HEK293 (cell line): ENCODE measurements around the gene CTIF.

Experiments
- CTCF ChIA-PET: fragments of 350-600 bp; formaldehyde crosslinking; extraction: SDS; loops from one replicate; lab custom pipeline; 2021; ENCODE audit warnings: antibody characterized with exemption; lab: Yijun Ruan, JAX
- POLR2A ChIA-PET: fragments of 300-600 bp; formaldehyde crosslinking; extraction: SDS; loops from one replicate; lab custom pipeline; 2020; ENCODE audit warnings: antibody characterized with exemption, inconsistent platforms; lab: Yijun Ruan, JAX
- H3K27ac ChIP-seq: fragments of 200-500 bp; sonication (Bioruptor generic); 2 replicates; pipeline ENCODE4 v1.5.1; 2014; ENCODE audit warnings: low read depth, low read length, control low read depth, inconsistent platforms; ENCODE audit errors: extremely low read depth
- H3K36me3 ChIP-seq, 2 experiments: fragments of 200-500 bp in 1 of 2; sonication (Bioruptor generic) in 1 of 2; 1 replicate in 1 of 2; 2 replicates in 1 of 2; pipeline ENCODE4 v1.5.1; 2014 to 2017; ENCODE audit warnings: inconsistent platforms in 2 of 2, low read length in 2 of 2; ENCODE audit not compliant: control insufficient read depth in 2 of 2, insufficient read depth in 1 of 2
- H3K4me1 ChIP-seq: fragments of 200-500 bp; sonication (Bioruptor generic); 2 replicates; pipeline ENCODE4 v1.5.1; 2014; ENCODE audit warnings: mild to moderate bottlenecking, low read length, inconsistent platforms; ENCODE audit not compliant: control insufficient read depth, insufficient read depth
- H3K4me3 ChIP-seq: 2 replicates; pipeline ENCODE4 v1.5.1; 2011; ENCODE audit warnings: low read depth, mild to moderate bottlenecking, control low read depth, low read length, moderate library complexity
- H3K9me3 ChIP-seq: fragments of 200-500 bp; sonication (Bioruptor generic); 2 replicates; pipeline ENCODE4 v1.5.1; 2014; ENCODE audit warnings: low read depth, low read length, inconsistent platforms; ENCODE audit not compliant: control insufficient read depth, insufficient read depth
- BCL11A ChIP-seq: fragments of 450-650 bp; formaldehyde crosslinking; IDR thresholded peaks from 2 replicates; pipeline ENCODE4 v1.5.1; 2016; ENCODE audit warnings: low read depth, missing biosample characterization, missing genetic modification characterization
- GLI2 ChIP-seq: fragments of 450-650 bp; formaldehyde crosslinking; IDR thresholded peaks from 2 replicates; pipeline ENCODE4; 2017; ENCODE audit warnings: missing biosample characterization, missing genetic modification characterization, low read depth, borderline replicate concordance
- HOXD13 ChIP-seq: sonication (generic); formaldehyde crosslinking; IDR thresholded peaks from 2 replicates; pipeline ENCODE4 v1.8.0; 2022; ENCODE audit warnings: missing genetic modification reagents, borderline replicate concordance
- KLF8 ChIP-seq: fragments of 450-650 bp; formaldehyde crosslinking; IDR thresholded peaks from 2 replicates; pipeline ENCODE4 v1.5.1; 2016; ENCODE audit warnings: missing biosample characterization, missing genetic modification characterization
- SETDB1 ChIP-seq: IDR thresholded peaks from one replicate; pipeline ENCODE4 v1.6.1; 2017; ENCODE audit warnings: mild to moderate bottlenecking, low read length, moderate library complexity, mixed read lengths; ENCODE audit not compliant: insufficient read length
- ZBTB21 ChIP-seq: fragments of 450-650 bp; formaldehyde crosslinking; IDR thresholded peaks from 2 replicates; pipeline ENCODE4 v1.5.1; 2017; ENCODE audit warnings: missing biosample characterization, missing genetic modification characterization
- ZNF132 ChIP-seq: fragments of 450-650 bp; formaldehyde crosslinking; IDR thresholded peaks from 2 replicates; pipeline ENCODE4 v1.5.1; 2017; ENCODE audit warnings: missing biosample characterization, missing genetic modification characterization, borderline replicate concordance
- ZNF184 ChIP-seq: fragments of 450-650 bp; IDR thresholded peaks from 2 replicates; pipeline ENCODE4 v1.5.1; 2018; ENCODE audit warnings: missing biosample characterization, mild to moderate bottlenecking, missing genetic modification characterization
- ZNF274 ChIP-seq, 2 experiments: fragments of 200-500 bp in 1 of 2; fragments of 450-650 bp in 1 of 2; sonication (Bioruptor generic) in 1 of 2; formaldehyde crosslinking in 1 of 2; IDR thresholded peaks; 2 replicates each; pipeline versions ENCODE4 v1.5.1 to v1.6.1; 2014 to 2016; ENCODE audit warnings: borderline replicate concordance in 1 of 2, inconsistent platforms in 1 of 2, low read length in 1 of 2, missing biosample characterization in 1 of 2, missing genetic modification characterization in 1 of 2
- ZNF510 ChIP-seq: fragments of 450-650 bp; formaldehyde crosslinking; IDR thresholded peaks from 2 replicates; pipeline ENCODE4 v1.5.1; 2018; ENCODE audit warnings: mild to moderate bottlenecking, missing genetic modification characterization, missing biosample characterization; ENCODE audit not compliant: insufficient replicate concordance
- ZNF514 ChIP-seq: fragments of 450-650 bp; formaldehyde crosslinking; IDR thresholded peaks from 2 replicates; pipeline ENCODE4 v1.5.1; 2016; ENCODE audit warnings: missing biosample characterization, missing genetic modification characterization
- ZNF548 ChIP-seq: fragments of 450-650 bp; formaldehyde crosslinking; IDR thresholded peaks from 2 replicates; pipeline ENCODE4 v1.5.1; 2016; ENCODE audit warnings: missing biosample characterization, missing genetic modification characterization
- ZNF560 ChIP-seq: fragments of 450-650 bp; formaldehyde crosslinking; IDR thresholded peaks from 2 replicates; pipeline ENCODE4 v1.5.1; 2017; ENCODE audit warnings: missing biosample characterization, missing genetic modification characterization, borderline replicate concordance
- ZNF768 ChIP-seq: fragments of 450-650 bp; formaldehyde crosslinking; IDR thresholded peaks from 2 replicates; pipeline ENCODE4 v1.5.1; 2018; ENCODE audit warnings: missing biosample characterization, mild to moderate bottlenecking, missing genetic modification characterization
- TF ChIP-seq, protein P1 (sequence below): fragments of 450-650 bp; formaldehyde crosslinking; IDR thresholded peaks from 2 replicates; pipeline ENCODE4 v1.5.1; 2017; ENCODE audit warnings: missing biosample characterization, missing genetic modification characterization
- TF ChIP-seq, protein P2 (sequence below): fragments of 450-650 bp; IDR thresholded peaks from 2 replicates; pipeline ENCODE4 v1.5.1; 2018; ENCODE audit warnings: missing biosample characterization, mild to moderate bottlenecking, missing genetic modification characterization

Gene CTIF

DNA sequence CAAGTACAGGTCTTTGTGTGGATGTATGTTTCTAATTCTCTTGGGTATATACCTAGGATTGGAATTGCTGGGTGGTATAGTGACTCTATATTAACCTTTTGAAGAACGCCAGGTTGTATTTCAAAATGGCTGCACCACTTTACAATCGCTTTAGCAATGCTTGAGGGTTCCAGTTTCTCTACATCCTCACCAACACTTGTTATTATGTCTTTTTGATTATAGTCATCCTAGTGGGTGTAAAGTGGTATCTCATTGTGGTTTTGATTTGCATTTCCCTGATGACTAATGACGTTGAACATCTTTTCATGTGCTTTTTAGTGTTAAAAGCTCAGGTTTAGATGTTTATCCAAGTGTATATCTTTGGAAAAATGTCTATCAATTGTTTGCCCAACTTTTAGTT, 39.5 kb downstream of the CTIF start:
- H3K9me3 ChIP-seq = no peaks in the 10 kb centered on the region
- POLR2A ChIA-PET = no interaction called here
- CTCF ChIA-PET = interaction anchor here (0.7 to 0.8 kb wide), 2 partner anchors 16 to 102 kb away, joined by 3 read pairs; no protein-coding TSS in a partner anchor
- TF ChIP-seq ZNF548 (tag by site-specific recombination) = no peak
- TF ChIP-seq ZNF184 (tag by site-specific recombination) = peak; percentile 93; the same call in 1 of the 2 replicates
- TF ChIP-seq ZBTB21 = no peak
- TF ChIP-seq HOXD13 = no peak
- TF ChIP-seq, all 188 proteins: peak for 1
- Histone ChIP-seq H3K36me3 (no peaks in the 10 kb centered on the region), H3K4me1 (peaks cover 3% of the 10 kb centered on the region; the same call in 1 of the 2 replicates), H3K4me3 (no peak overlapping the region), H3K27ac (no peak overlapping the region)

DNA sequence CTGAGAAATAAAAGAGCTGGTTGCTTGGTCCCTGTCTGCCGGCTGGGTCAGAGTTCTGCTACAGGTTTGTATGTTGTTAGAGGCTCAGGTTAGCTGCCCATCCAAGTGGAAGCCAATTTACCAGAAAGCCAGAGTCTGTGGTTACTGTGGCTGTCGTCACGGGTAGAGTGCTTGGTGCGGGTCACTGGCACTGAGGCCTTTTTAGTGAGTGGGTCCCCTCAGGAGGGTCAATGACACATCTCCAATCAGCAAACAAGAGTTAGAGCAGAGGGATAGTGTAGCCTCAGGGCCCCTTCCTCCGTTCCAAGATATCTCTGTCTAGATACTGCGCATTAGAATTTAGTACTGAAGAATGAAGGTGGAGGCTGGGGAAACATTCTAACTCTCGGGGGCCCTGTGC, 41.2 kb downstream of the CTIF start:
- TF ChIP-seq, protein P1, sequence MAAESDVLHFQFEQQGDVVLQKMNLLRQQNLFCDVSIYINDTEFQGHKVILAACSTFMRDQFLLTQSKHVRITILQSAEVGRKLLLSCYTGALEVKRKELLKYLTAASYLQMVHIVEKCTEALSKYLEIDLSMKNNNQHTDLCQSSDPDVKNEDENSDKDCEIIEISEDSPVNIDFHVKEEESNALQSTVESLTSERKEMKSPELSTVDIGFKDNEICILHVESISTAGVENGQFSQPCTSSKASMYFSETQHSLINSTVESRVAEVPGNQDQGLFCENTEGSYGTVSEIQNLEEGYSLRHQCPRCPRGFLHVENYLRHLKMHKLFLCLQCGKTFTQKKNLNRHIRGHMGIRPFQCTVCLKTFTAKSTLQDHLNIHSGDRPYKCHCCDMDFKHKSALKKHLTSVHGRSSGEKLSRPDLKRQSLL (tag by site-specific recombination) = no peak
- TF ChIP-seq ZNF768 (tag by site-specific recombination) (no peak), GLI2 (tag by site-specific recombination) (no peak), KLF8 (no peak), ZNF132 (tag by site-specific recombination) (no peak), ZNF274 (IDR thresholded peaks at IDR 0.05; ENCODE audit: low read length) (no peak), ZNF274 (tag by site-specific recombination; IDR thresholded peaks at IDR 0.05; ENCODE audit: borderline replicate concordance) (no peak), ZNF548 (tag by site-specific recombination) (no peak), ZNF560 (tag by site-specific recombination) (no peak), SETDB1 (no peak), ZNF510 (tag by site-specific recombination) (no peak), BCL11A (tag by site-specific recombination) (no peak)
- CTCF ChIA-PET = interaction anchor here (1.1 kb wide), 1 partner anchor 104 kb away, joined by 4 read pairs; no protein-coding TSS in a partner anchor
- Histone ChIP-seq H3K4me1 (0 out of 2 replicates have a peak, but pooled peaks cover 3% of the 10 kb centered on the region), H3K4me3 (no peak overlapping the region), H3K27ac (no peak overlapping the region), H3K9me3 (no peaks in the 10 kb centered on the region), H3K36me3 (no peaks in the 10 kb centered on the region)
- POLR2A ChIA-PET = no interaction called here

DNA sequence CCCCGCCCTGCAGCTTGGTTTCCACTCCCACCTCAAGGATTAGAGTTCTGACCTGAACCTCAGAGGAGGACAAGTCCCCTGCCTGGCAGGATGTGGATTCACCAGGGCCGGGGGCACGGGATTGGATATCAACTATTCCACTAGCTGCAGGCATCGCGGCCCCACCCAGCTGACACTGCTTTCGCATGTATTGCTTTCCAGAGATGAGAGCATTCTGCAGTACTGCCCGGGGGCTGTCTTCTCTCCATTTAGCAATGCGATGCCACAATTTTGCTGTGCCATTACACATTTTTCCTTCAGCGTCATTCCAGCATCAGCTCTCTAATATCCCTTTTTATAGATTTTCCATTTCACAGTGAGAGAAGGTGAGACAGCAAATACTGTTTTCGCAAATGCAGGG, 42.0 kb downstream of the CTIF start:
- H3K9me3 ChIP-seq = no peaks in the 10 kb centered on the region
- ChIA-PET CTCF (interaction anchor here (0.6 to 1.1 kb wide), 2 partner anchors 66 to 105 kb away, joined by 4 read pairs; no protein-coding TSS in a partner anchor), POLR2A (no interaction called here)
- no peaks in the 10 kb centered on the region for H3K36me3 ChIP-seq
- TF ChIP-seq ZNF514 = no peak
- TF ChIP-seq, protein P2, sequence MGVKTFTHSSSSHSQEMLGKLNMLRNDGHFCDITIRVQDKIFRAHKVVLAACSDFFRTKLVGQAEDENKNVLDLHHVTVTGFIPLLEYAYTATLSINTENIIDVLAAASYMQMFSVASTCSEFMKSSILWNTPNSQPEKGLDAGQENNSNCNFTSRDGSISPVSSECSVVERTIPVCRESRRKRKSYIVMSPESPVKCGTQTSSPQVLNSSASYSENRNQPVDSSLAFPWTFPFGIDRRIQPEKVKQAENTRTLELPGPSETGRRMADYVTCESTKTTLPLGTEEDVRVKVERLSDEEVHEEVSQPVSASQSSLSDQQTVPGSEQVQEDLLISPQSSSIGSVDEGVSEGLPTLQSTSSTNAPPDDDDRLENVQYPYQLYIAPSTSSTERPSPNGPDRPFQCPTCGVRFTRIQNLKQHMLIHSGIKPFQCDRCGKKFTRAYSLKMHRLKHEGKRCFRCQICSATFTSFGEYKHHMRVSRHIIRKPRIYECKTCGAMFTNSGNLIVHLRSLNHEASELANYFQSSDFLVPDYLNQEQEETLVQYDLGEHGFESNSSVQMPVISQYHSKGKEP (tag by site-specific recombination) = peak; percentile 42; the same call in 1 of the 2 replicates
- no peak overlapping the region for H3K27ac ChIP-seq
- H3K4me3 ChIP-seq = no peak overlapping the region
- 0 out of 2 replicates have a peak, but pooled peaks cover 3% of the 10 kb centered on the region for H3K4me1 ChIP-seq
